CD4-positive, CD25-positive, alpha-beta regulatory T cell (primary cell): Measurements from ENCODE around the gene KCNAB2. TPM values are rescaled to one million over a fixed set of nuclear protein-coding genes. Genes with fewer than 3 reads are reported as not detected.
"Not testable (repeated sequence)": the region's sequence is repeated elsewhere in the genome, so short reads cannot be mapped to it uniquely, and the experiment has no call there.

Source experiments
- ATAC-seq, 2 donors: fragments of 150-1000 bp; cut with Tn5 transposase; one replicate each; pipeline ENCODE4 v1.10.0; 2021; ENCODE audit warnings: low read depth in 2 of 2, moderate number of reproducible peaks in 2 of 2, moderate library complexity in 1 of 2
- DNase-seq, 3 donors: peaks; one replicate each; pipeline versions ENCODE4 v3.0.0 to v3.0.0-alpha.2; 2012 to 2022; ENCODE audit warnings: mixed read lengths in 1 of 3
- H3K27ac ChIP-seq: one replicate; pipeline ENCODE4 v1.7.0; 2013; ENCODE audit warnings: mild to moderate bottlenecking, low read length; ENCODE audit not compliant: insufficient read depth, poor library complexity, severe bottlenecking
- H3K27me3 ChIP-seq: one replicate; pipeline ENCODE4 v1.7.0; 2013; ENCODE audit warnings: low read length; ENCODE audit not compliant: control insufficient read depth, insufficient read depth
- H3K36me3 ChIP-seq: one replicate; pipeline ENCODE4 v1.7.0; 2013; ENCODE audit warnings: mild to moderate bottlenecking, low read length, moderate library complexity; ENCODE audit not compliant: control insufficient read depth, insufficient read depth
- H3K4me1 ChIP-seq: 2 replicates; pipeline ENCODE4 v1.7.0; 2013; ENCODE audit warnings: mild to moderate bottlenecking, low read length; ENCODE audit not compliant: insufficient read depth, control insufficient read depth, poor library complexity, severe bottlenecking
- H3K4me3 ChIP-seq: one replicate; pipeline ENCODE4 v1.7.0; 2013; ENCODE audit warnings: low read depth, mild to moderate bottlenecking, low read length, moderate library complexity
- H3K9me3 ChIP-seq, 2 experiments: 1 replicate in 1 of 2; 2 replicates in 1 of 2; pipeline ENCODE4 v1.7.0; 2013; ENCODE audit warnings: low read length in 2 of 2, mild to moderate bottlenecking in 1 of 2, moderate library complexity in 1 of 2; ENCODE audit not compliant: control insufficient read depth in 2 of 2
- H3K27ac Mint-ChIP-seq, 3 donors: one replicate each; pipeline ENCODE4 v1.8.0; 2020 to 2022; ENCODE audit warnings: mild to moderate bottlenecking in 3 of 3, mixed read lengths in 3 of 3, moderate library complexity in 2 of 3
- H3K27me3 Mint-ChIP-seq: one replicate; pipeline ENCODE4 v1.8.0; 2022; ENCODE audit warnings: mild to moderate bottlenecking, mixed read lengths
- H3K36me3 Mint-ChIP-seq: one replicate; pipeline ENCODE4 v1.8.0; 2020; ENCODE audit warnings: mixed read lengths
- H3K4me1 Mint-ChIP-seq, 4 donors: one replicate each; pipeline ENCODE4 v1.8.0; 2020 to 2022; ENCODE audit warnings: mixed read lengths in 4 of 4, mild to moderate bottlenecking in 1 of 4
- H3K4me3 Mint-ChIP-seq, 4 donors: one replicate each; pipeline ENCODE4 v1.8.0; 2020 to 2022; ENCODE audit warnings: mild to moderate bottlenecking in 4 of 4, mixed read lengths in 4 of 4, moderate library complexity in 3 of 4
- H3K9me3 Mint-ChIP-seq, 7 donors: one replicate each; pipeline ENCODE4 v1.8.0; 2020 to 2022; ENCODE audit warnings: mixed read lengths in 7 of 7, mild to moderate bottlenecking in 3 of 7, moderate library complexity in 2 of 7
- polyA plus RNA-seq, 4 donors: library from polyadenylated mRNA; unstranded; fragments of 300-500 nt; fragmentation: Illumina TruSeq; gene quantifications; one replicate each; pipeline ENCODE4 v1.2.3, GENCODE V29; 2021
- total RNA-seq: library from RNA; stranded (reverse); gene quantifications from one replicate; pipeline ENCODE4 v1.2.3, GENCODE V29; 2022

Gene KCNAB2
- total and polyA plus RNA-seq, 5 donors from 2014 or later = 21.2 to 244 (median 28.0) TPM

GRCh38 chr1:6012529-6013318 is 33.0 kb upstream of the KCNAB2 start:
- no peak overlapping the region for H3K4me3 ChIP-seq
- H3K36me3 ChIP-seq = peaks cover 16% of the 10 kb centered on the region
- Mint-ChIP-seq H3K9me3 (no peaks in the 10 kb centered on the region), H3K27ac (peak overlapping the region in 2 of 3 donors; percentile 65 to 94), H3K4me3 (no peak overlapping the region), H3K4me1 (peaks cover 0 to 15% (median 5%) of the 10 kb centered on the region in 4 donors), H3K27me3 (no peaks in the 10 kb centered on the region), H3K36me3 (no peaks in the 10 kb centered on the region)
- H3K27me3 ChIP-seq = no peaks in the 10 kb centered on the region
- no peak overlapping the region for H3K27ac ChIP-seq
- DNase-seq = no peak
- ATAC-seq = no peak
- no peaks in the 10 kb centered on the region for H3K4me1 ChIP-seq
- H3K9me3 ChIP-seq = no peaks in the 10 kb centered on the region

DNA sequence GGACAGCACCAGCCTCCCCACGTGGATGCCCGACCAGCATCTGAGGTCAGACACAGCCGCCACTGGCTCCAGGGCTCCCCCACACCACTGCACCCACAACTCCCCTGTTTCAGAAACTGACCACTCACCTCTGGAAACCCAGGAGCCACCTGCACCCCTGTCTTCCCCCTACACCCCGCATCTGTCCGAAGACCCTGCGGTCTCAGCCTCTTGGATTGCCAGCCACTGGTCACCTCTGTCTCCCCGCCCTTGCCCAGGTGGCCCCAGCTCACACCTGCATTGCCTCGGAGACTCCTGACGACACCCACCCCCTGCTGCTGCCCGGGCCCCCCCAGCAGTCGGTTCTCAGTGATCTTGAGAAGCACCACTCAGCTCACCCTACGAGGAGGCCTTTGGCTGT is 32.2 kb upstream of the KCNAB2 start:
- peak overlapping the region in 2 of 3 donors; percentile 38 to 59 for H3K27ac Mint-ChIP-seq
- no peaks in the 10 kb centered on the region for H3K27me3 Mint-ChIP-seq
- no peaks in the 10 kb centered on the region for H3K9me3 ChIP-seq
- no peak overlapping the region for H3K4me3 Mint-ChIP-seq
- H3K9me3 Mint-ChIP-seq = no peaks in the 10 kb centered on the region
- DNase-seq (no peak), ATAC-seq (no peak)
- H3K36me3 Mint-ChIP-seq = no peaks in the 10 kb centered on the region
- peaks cover 0 to 15% (median 5%) of the 10 kb centered on the region in 4 donors for H3K4me1 Mint-ChIP-seq
- H3K27me3 ChIP-seq = no peaks in the 10 kb centered on the region
- H3K36me3 ChIP-seq = peaks cover 16% of the 10 kb centered on the region
- H3K27ac ChIP-seq = no peak overlapping the region
- H3K4me3 ChIP-seq = no peak overlapping the region
- no peaks in the 10 kb centered on the region for H3K4me1 ChIP-seq

- Histone ChIP-seq H3K9me3 (no peaks in the 10 kb centered on the region), H3K36me3 (peaks cover 15% of the 10 kb centered on the region), H3K4me1 (no peaks in the 10 kb centered on the region), H3K4me3 (no peak overlapping the region), H3K27me3 (no peaks in the 10 kb centered on the region), H3K27ac (no peak overlapping the region)
- no peak overlapping the region for H3K4me3 Mint-ChIP-seq
- H3K27ac Mint-ChIP-seq = peak overlapping the region in 2 of 3 donors; percentile 4 to 68
- H3K36me3 Mint-ChIP-seq = peaks cover under 1% of the 10 kb centered on the region
- no peaks in the 10 kb centered on the region for H3K9me3 Mint-ChIP-seq
- DNase-seq (no peak), ATAC-seq (no peak)
- peaks cover 0 to 12% (median 5%) of the 10 kb centered on the region in 4 donors for H3K4me1 Mint-ChIP-seq
- no peaks in the 10 kb centered on the region for H3K27me3 Mint-ChIP-seq
These were observed 31.3 kb upstream of the KCNAB2 start for GRCh38 chr1:6014130-6014999.

- H3K4me3 Mint-ChIP-seq = no peak overlapping the region
- H3K9me3 Mint-ChIP-seq = no peaks in the 10 kb centered on the region
- Histone ChIP-seq H3K27me3 (no peaks in the 10 kb centered on the region), H3K27ac (no peak overlapping the region), H3K36me3 (peaks cover 19% of the 10 kb centered on the region), H3K4me3 (no peak overlapping the region), H3K9me3 (no peaks in the 10 kb centered on the region), H3K4me1 (no peaks in the 10 kb centered on the region)
- no peak overlapping the region for H3K27ac Mint-ChIP-seq
- ATAC-seq (no peak), DNase-seq (no peak)
- H3K36me3 Mint-ChIP-seq = peaks cover 9% of the 10 kb centered on the region
- H3K27me3 Mint-ChIP-seq = no peaks in the 10 kb centered on the region
- H3K4me1 Mint-ChIP-seq = peaks cover 0 to 12% (median 3%) of the 10 kb centered on the region in 4 donors
These were observed 29.4 kb upstream of the KCNAB2 start for GRCh38 chr1:6016191-6016865.

- H3K9me3 ChIP-seq, H3K27ac ChIP-seq, H3K27me3 ChIP-seq, H3K4me3 Mint-ChIP-seq, H3K9me3 Mint-ChIP-seq, H3K27ac Mint-ChIP-seq, H3K4me3 ChIP-seq, ATAC-seq, H3K4me1 ChIP-seq, DNase-seq, H3K27me3 Mint-ChIP-seq: not testable (repeated sequence)
- Mint-ChIP-seq H3K36me3 (peaks cover 16% of the 10 kb centered on the region), H3K4me1 (peaks cover 0 to 12% (median 4%) of the 10 kb centered on the region in 4 donors)
- H3K36me3 ChIP-seq = peaks cover 19% of the 10 kb centered on the region
These were observed 28.0 kb upstream of the KCNAB2 start for GRCh38 chr1:6017654-6018053.

GRCh38 chr1:6019166-6019845 is 26.4 kb upstream of the KCNAB2 start:
- ATAC-seq = no peak
- no peak overlapping the region for H3K4me3 Mint-ChIP-seq

GRCh38 chr1:6022193-6022592 is 23.5 kb upstream of the KCNAB2 start:
- no peak for DNase-seq
- Mint-ChIP-seq H3K4me1 (peaks cover 4 to 19% (median 9%) of the 10 kb centered on the region in 4 donors), H3K36me3 (peaks cover 16% of the 10 kb centered on the region), H3K9me3 (no peaks in the 10 kb centered on the region), H3K27me3 (no peaks in the 10 kb centered on the region), H3K4me3 (peak overlapping the region in 1 of 4 donors; percentile 26), H3K27ac (peak overlapping the region in 1 of 3 donors; percentile 49)
- no peaks in the 10 kb centered on the region for H3K9me3 ChIP-seq
- no peak overlapping the region for H3K4me3 ChIP-seq
- H3K36me3 ChIP-seq = peaks cover 6% of the 10 kb centered on the region
- peaks cover 23% of the 10 kb centered on the region for H3K4me1 ChIP-seq
- H3K27ac ChIP-seq = no peak overlapping the region
- ATAC-seq = no peak
- no peaks in the 10 kb centered on the region for H3K27me3 ChIP-seq

More at GRCh38 chr1:6019166-6019845, 26.4 kb upstream of the KCNAB2 start:
- no peaks in the 10 kb centered on the region for H3K9me3 ChIP-seq
- no peaks in the 10 kb centered on the region for H3K4me1 ChIP-seq
- peaks cover 3 to 9% (median 5%) of the 10 kb centered on the region in 4 donors for H3K4me1 Mint-ChIP-seq
- peaks cover 9% of the 10 kb centered on the region for H3K36me3 ChIP-seq
- H3K4me3 ChIP-seq = no peak overlapping the region
- H3K27ac Mint-ChIP-seq = no peak overlapping the region
- no peaks in the 10 kb centered on the region for H3K27me3 ChIP-seq
- no peaks in the 10 kb centered on the region for H3K9me3 Mint-ChIP-seq
- H3K27ac ChIP-seq = no peak overlapping the region
- H3K36me3 Mint-ChIP-seq = peaks cover 16% of the 10 kb centered on the region
- no peak for DNase-seq
- no peaks in the 10 kb centered on the region for H3K27me3 Mint-ChIP-seq
